ENCODE data around the gene TTLL8.

- TF ChIP-seq EZH2 (IDR thresholded peaks at IDR 0.05; ENCODE audit: low read length, missing control alignments) = no peak
- no peak for TF ChIP-seq CTCF (conservative IDR thresholded peaks at IDR 0.05 in 1 of 2, IDR thresholded peaks at IDR 0.05 in 1 of 2; ENCODE audit: low read depth in 1 of 2, low read length in 2 of 2)
Observed at GRCh38 chr22:50000587-50001387, 57.3 kb downstream of the TTLL8 start.

Data from fibroblast of lung (primary cell).